HTERT RPE-1 (cell line): Measurements from ENCODE around the gene PALM.

ENCODE experiments used
- in situ Hi-C: fragments of 300-500 bp; cut with MboI; formaldehyde crosslinking; loops from 4 replicates; pipeline ENCODE4 v1.14.3; 2020; ENCODE audit warnings: low sequenced_read_pairs

PALM gene

DNA sequence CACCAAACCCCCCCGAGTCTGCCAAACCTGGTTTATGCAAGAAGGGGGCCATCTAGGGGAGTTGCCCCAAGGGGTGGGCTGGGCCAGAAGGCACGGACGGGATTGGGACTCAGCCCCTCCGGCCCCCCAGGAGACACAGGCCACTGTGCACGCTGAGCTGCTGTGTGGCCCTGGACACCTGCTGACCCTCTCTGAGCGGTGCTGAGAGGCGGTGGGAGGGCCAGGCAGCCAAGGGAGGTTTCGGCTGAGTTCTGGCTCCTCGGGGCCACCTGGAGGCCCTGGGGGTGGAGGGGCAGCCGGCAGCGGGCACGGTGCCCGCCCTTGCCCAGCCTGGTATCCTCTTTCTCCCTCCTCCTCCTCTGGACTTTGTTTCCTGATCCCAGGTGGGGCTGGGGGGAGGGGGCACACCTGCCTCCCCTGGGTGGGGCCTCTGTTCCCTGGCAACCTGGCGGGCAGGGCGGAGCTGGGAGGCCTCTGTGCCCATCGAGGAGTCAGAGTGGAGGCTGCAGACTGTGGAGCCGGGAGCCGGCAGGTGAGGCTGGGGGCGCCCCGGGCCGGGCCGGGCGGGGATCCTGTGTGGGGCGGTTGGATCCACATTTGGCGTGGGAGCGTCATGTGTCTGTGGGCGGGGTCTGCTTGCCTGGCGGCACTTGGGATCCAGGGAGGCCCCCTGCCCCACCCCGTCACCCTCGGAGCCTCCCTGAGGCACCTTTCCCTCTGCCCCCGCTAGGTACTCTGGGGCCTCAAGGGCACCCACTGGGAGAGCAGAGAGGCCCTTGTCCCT, 42.1 kb downstream of the PALM start, which contains the start of gene MISP:
Gene MISP (plus strand): TSS at position 473 of the 784 bp plus-strand sequence. CDS start 5,835 bp downstream, outside the sequence.
- in situ Hi-C loops, result no loop called here

DNA sequence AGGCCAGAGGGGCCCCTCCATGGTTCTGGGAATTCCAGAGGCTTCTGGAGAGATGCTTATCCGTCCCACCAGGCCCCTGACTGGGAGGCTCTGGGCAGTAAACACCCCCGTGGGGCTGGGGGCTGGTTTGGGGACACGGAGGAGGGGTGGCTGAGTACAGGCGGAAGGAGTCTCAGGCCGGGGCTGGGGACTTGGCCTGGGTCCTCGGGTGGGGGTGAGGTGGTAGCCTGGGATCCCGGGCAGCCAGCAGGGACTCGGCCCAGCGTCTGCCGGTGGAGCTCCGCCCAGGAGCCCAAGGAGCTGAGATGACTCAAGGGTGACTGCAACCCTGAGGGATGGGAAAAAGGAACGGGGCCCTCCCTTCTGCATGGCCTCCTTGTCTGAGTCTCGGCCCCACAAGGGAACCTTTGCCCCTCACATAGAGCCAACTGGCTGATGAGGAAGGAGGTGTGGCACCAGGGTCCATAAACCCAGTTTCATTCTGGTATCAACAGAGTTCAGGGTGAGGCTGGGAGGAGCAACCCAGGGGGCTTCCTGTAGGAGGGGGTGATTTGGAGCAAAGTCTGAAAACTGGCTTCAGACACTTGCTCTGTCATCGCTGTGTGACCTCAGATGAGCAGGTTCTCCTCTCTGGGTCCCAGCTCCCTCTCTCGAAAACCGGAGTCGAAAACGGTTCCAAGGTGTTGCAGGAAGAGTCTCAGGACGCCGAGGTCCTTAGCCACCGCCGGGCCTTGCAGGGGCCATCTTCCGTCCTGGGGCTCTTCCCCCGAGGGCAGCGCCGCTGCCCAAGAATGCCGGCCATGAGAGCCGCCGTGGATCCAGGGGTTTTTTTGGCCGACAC, 43.0 kb downstream of the PALM start:
- in situ Hi-C loops, result no loop called here

DNA sequence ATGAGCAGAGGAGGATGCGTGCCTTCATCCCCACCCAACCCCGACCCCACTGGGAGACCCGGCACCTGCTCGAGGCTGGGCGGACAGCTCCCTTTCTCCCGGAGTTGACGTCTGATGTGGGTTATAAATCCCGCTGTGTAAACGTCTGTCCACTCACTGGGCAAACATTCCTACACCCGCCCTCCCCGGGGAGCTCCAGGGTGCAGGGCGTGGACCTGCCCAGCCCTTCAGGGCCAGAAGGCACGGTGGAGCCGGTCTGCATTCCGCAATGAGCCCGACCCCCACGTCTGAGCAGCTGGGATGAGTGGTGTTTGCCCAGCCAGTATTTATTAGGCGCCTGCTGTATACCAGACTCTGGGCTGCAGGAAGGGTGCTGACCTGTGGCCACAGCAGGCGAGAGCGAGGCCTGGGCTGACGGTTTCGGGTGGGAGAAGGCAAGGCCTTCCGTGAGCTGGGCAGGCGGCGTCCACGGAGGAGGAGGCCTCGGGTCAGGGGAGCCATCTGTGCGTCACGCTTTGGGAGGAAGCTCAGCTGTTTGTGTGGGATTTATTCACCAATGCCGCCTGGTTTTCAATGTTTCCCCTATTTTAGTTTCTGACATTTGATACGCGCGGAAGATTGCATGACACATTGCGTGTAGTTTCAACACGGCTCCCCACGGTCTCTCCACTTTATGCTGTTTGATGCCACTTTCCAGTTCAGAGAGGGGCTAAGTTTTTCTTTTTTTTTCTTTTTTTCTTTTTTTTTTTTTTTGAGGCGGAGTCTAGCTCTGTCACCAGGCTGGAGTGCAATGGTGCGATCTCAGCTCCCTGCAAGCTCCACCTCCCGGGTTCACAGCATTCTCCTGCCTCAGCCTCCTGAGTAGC, 44.1 kb downstream of the PALM start:
- in situ Hi-C loops, result no loop called here

DNA sequence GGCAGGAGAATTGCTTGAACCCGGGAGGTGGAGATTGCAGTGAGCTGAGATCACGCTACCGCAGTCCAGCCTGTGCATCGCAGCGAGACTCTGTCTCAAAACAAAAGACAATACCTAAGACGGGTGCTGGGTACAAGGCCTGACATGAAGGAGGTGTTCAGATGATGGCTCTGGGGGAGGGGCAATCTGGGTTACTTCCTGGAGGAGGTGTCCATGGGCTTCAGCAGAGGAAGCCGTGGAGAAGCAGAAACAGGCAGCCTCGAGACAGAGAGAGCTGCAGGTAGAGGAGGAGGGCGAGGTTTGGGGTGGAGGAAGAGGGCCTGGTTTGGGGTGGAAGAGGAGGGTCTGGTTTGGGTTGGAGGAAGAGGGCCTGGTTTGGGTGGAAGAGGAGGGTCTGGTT, 45.8 kb downstream of the PALM start:
- in situ Hi-C loops, result no loop called here

DNA sequence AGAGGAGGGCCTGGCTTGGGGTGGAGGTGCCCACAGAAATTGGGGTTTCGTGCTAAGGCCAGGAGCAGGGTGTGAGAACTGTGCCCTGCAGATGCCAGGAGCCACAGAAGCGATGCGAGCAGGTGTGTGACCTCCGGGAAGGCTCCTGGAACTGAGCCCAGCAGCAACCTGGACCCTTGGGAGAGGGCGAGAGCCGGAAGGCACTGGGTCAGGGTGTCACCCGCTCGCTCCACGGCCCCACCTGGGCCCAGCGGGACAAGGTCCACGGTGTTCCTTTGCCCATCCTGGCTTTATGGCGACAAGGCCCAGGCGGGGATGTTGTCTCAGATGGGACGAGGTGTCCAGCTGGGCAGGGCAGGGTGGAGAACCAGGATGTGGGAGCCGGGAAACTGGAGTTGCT, 46.3 kb downstream of the PALM start:
- in situ Hi-C loops, result no loop called here

DNA sequence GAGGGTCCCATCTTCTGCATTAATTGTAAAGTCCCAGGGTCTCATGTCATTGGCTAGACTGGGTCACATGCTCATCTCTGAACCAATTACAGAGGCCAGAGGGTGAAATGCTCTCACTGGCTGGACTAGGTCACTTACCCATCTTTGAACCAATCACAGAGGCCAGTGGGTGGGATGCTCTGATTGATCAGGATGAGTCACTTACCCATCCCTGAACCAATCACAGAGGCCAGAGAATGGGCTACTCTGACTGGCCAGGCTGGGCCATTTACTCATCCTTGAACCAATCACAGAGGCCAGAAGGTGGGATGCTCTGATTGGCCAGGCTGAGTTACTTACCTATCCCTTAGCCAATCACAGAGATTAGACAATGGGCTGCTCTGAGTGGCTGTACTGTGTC, 47.5 kb downstream of the PALM start:
- in situ Hi-C loops, result no loop called here

DNA sequence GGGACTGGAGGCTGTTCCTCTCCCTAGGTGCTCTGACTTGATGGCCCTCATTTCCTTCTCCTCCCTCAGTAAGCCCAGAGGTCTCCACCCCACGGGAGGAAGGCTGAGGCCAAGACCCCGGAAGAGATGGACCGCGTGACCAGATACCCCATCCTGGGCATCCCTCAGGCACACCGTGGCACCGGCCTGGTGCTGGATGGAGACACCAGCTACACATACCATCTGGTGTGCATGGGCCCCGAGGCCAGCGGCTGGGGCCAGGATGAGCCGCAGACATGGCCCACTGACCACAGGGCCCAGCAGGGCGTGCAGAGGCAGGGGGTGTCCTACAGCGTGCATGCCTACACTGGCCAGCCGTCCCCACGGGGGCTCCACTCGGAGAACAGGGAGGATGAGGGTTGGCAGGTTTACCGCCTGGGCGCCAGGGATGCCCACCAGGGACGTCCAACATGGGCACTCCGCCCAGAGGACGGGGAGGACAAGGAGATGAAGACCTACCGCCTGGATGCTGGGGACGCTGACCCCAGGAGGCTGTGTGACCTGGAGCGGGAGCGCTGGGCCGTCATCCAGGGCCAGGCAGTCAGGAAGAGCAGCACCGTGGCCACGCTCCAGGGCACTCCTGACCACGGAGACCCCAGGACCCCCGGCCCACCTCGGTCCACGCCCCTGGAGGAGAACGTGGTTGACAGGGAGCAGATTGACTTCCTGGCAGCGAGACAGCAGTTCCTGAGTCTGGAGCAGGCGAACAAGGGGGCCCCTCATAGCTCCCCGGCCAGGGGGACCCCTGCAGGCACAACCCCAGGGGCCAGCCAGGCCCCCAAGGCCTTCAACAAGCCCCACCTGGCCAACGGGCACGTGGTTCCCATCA, 48.3 kb downstream of the PALM start:
- in situ Hi-C loops, result no loop called here

DNA sequence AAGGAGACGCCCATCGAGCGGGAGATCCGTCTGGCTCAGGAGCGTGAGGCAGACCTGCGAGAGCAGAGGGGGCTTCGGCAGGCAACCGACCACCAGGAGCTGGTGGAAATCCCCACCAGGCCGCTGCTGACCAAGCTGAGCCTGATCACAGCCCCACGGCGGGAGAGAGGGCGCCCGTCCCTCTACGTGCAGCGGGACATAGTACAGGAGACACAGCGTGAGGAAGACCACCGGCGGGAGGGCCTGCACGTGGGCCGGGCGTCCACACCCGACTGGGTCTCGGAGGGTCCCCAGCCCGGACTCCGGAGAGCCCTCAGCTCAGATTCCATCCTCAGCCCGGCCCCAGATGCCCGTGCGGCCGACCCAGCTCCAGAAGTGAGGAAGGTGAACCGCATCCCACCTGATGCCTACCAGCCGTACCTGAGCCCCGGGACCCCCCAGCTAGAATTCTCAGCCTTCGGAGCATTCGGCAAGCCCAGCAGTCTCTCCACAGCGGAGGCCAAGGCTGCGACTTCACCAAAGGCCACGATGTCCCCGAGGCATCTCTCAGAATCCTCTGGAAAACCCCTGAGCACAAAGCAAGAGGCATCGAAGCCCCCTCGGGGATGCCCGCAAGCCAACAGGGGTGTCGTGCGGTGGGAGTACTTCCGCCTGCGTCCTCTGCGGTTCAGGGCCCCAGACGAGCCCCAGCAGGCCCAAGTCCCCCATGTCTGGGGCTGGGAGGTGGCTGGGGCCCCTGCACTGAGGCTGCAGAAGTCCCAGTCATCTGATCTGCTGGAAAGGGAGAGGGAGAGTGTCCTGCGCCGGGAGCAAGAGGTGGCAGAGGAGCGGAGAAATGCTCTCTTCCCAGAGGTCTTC, 49.3 kb downstream of the PALM start:
- in situ Hi-C loops, result no loop called here

DNA sequence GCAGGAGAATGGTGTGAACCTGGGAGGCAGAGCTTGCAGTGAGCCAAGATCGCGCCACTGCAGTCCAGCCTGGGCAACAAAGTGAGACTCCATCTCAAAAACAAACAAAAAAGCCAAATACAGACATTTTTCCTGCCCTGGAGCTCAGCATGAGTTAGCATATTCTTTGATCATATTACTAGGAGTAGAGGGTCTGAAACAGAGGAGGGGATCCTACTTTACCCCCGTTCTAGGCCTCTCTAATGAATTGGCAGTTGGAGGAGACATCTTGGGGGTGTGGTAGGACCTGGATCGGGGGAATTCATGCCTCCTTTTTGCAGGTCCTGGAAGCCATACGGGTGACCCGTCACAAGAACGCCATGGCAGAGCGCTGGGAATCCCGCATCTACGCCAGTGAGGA, 54.4 kb downstream of the PALM start:
- in situ Hi-C loops, result no loop called here

DNA sequence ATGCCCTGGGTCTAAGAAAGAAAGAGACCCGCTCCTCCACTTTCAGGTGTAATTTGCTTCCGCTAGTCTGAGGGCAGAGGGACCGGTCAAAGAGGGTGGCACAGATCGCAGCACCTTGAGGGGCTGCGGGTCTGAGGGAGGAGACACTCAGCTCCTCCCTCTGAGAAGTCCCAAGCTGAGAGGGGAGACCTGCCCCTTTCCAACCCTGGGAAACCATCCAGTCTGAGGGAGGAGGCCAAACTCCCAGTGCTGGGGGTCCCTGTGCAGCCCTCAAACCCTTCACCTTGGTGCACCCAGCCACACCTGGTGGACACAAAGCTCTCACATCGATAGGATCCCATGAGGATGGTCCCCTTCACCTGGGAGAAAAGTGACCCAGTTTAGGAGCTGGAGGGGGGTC, 55.1 kb downstream of the PALM start:
- in situ Hi-C loops, result no loop called here

DNA sequence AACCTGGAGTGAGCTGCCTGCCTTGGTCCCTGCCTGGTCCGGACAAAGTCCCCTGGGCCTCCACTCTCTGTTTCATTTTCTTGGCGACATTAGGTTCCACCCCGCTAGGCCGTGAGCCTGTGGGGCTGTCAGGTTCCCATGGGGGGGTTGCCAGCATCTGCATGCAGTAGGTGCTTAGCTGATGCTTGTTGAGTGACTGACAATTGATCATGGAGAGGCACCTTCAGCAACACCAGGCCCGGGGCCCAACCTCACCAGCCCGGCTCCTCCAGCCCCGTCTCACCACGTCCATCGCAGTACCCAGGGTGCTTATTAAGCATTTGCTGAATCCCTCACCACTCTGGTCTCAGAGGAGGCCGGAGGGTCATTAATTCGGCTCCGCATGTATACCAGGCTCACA, 55.6 kb downstream of the PALM start:
- in situ Hi-C loops, result no loop called here

DNA sequence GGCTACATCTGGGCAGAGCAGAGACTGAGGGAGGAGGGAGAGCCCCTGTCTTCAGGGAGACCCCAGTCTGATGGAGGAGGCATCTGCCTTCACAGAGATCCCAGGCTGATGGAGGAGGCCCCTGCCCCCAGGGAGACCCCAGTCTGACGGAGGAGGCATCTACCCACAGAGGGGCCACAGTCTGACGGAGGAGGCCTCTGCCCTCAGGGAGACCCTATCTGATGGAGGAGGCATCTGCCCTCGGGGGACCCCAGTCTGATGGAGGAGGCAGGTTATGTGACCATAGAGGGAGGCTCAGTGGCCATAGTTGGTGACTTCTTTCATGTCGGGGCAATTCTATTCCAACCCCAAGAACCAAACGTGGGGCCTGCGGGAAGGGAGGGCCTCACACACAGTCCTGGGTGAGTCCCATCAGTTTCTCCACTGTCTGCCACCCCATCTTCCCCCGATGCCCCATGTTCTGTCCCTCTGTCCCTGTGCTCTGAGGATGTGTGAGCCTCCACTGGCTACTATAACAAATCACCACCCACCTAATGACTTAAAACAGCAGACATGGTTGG, 56.5 kb downstream of the PALM start:
- in situ Hi-C loops, result no loop called here

DNA sequence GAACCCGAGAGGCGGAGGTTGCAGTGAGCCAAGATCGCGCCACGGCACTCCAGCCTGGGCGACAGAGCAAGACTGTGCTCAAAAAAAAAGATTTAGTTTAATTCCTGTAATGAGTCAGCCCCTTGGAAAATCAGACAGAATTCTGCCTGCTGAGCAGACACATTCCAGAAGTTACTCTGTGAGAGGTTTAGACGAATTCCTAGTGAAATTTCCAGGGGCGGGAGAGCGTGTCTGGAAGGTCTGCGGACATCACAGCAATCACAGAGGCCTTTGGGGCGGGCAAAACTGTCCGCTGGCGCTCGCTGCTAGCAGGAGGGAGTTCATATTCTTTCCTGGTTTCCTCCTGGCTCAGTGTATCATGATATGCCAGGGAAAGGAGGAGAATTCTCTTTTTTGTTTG, 59.7 kb downstream of the PALM start:
- in situ Hi-C loops, result no loop called here

DNA sequence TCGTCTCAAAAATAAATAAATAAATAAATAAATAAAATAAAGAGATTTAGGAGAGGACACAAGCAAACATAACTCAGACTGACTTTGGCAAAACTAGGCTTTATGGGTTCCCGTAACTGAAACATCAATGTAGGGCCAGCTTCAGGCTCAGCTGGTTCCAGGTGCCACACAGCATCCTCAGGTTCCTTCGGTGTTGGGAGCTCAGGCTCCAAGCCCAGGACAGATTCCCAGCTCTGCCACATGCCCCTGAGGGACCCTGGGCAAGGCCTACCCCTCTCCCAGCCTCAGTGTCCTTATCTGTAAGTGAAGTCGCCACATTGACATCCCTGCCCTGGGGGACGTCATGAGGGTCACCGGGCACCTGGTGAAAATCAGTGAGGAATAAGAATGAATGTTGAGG, 60.9 kb downstream of the PALM start:
- in situ Hi-C loops, result no loop called here

DNA sequence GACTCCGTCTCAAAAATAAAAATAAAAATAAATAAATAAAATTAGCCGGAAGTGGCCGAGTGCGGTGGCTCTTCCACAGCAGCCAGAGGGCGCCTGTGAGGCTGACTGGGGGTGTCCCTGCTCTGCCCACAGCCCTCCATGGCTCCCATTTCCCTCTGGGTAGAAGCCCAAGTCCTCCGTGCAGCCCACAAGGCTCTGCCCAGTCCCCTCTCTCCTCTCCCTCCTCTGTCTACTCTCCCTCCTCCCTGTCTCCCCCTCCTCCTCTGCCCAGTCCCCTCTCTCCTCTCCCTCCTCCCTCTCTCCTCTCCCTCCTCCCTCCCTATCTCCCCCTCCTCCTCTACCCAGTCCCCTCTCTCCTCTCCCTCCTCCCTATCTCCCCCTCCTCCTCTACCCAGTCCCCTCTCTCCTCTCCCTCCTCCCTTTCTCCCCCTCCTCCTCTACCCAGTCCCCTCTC, 62.6 kb downstream of the PALM start:
- in situ Hi-C loops, result no loop called here

DNA sequence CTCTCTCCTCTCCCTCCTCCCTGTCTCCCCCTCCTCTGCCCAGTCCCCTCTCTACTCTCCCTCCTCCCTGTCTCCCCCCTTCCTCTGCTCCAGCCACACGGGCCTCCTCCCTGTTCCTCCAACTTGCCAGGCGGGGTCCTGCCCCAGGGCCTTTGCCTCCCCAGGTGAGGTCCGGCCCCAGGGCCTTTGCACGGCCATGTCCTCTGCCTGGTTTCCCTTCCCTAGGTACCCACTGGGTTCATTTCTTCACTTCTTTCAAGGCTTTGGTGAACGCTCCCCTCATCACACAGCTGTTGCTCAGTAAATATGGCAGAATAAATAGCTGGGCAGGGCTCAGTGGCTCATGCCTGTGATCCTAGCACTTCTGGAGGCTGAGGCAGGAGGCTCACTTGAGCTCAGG, 63.3 kb downstream of the PALM start:
- in situ Hi-C loops, result no loop called here

DNA sequence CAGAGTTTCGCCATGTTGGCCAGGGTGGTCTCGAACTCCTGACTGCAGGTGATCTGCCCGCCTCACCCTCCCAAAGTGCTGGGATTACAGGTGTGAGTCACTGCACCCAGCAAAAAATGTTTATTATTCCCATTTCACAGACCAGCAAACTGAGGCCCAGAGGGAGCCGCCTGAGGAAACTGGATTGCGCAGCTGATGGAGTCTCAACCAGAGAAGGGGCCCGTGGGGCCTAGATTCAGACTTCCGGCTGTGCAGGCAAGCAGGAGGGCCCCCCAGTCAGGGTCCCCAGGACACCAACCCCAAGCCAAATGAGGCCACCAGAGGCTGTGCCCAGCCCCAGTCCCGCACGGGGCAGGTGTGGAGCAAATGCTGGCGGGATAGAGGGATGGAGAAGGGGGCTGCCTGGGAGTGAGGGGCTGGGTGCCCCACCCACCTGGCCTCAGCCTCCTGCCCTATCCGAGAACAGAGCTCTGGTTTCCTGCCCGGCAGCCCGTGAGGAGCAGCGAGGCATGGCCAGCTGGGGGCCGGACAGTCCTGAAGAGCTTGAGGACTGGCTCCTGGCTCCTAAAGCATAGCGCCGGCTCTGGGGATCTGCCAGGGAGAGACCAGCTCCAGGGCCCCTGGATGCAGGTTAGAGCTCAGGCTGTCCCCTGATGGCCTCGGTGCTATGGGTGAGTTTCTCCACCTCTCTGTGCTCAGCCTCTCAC, 64.1 kb downstream of the PALM start:
- in situ Hi-C loops, result no loop called here

DNA sequence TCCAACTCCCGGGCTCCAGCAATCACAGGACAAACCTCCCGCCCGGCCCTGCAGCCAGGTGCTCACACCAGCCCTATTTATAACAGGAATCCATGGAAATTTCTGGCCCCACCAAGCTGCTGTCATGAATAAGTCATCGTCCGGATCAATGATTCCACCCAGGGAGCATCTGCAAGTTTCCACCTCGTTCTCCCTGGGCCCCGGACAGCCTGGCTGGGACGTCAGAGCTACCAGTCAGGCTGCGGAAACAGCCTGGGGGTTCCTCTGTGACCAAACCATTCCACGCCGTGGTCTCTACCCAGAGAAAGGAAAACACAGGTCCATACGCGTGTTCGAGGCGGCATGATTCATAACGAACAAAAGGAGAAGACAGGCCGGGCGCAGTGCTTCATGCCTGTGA, 67.8 kb downstream of the PALM start:
- in situ Hi-C loops, result no loop called here
